H4 (cell line): ENCODE measurements around the gene COMMD10. TPM values are rescaled to one million over a fixed set of nuclear protein-coding genes. Genes with fewer than 3 reads are reported as not detected.
A peak's percentile ranks its signal among the peaks of the same experiment; 100 is the strongest.
"Not testable (repeated sequence)": the region's sequence is repeated elsewhere in the genome, so short reads cannot be mapped to it uniquely, and the experiment has no call there.

Experiments used
- DNase-seq: peaks from one replicate; pipeline ENCODE4 v3.0.0-alpha.2; 2015; ENCODE audit warnings: low spot score
- total RNA-seq: library from RNA; depleted of rRNA; stranded (reverse); fragments of >200 nt; shearing (Covaris generic); gene quantifications from 2 replicates; pipeline ENCODE4 v1.2.3, GENCODE V29; 2014; rRNA removed

Gene COMMD10
- total RNA-seq = 124 and 137 TPM in 2 replicates

DNA sequence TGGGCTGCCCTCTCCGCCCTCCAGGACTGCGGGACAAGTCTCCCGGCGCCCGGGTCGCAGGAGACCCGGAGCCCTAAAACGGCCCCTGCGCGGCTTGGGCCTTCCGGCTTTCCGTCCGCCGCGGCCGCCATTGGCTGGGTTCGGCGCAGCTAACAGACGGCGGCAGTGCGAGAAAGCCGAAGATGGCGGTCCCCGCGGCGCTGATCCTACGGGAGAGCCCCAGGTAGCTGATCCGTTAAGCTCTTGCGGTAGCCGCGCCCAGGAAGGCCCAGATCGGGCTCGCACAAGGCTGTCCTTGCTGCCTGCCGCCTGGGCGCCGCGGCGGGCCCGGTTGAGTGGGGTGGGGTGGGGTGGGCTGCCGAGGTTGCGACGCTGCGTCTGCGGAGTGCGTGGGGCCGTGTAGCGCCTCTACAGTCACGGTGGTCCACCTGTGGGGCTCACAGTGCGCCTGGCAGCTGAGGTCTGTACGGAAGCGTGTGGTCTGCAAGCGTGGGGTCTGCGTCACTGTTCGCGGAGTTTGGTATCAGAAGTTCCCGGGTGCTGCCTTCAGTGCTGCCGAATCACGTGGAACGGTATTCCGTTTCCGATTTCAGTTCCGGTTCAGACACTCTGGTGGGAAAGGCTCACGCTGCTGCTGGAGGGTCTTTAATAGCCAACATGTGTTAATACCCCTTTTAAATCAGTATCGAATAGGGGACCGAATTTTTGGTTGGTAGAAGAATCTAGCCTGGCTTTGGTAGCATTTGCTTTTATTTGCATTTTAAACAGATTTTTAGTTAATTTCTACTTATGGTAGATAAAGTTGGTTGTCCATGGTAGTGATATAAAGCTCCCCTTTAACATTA lies at the start of gene COMMD10:
Gene COMMD10, plus strand, starts transcription at position 155 of the 845 bp plus-strand sequence.
- peak; percentile 91 for DNase-seq

DNA sequence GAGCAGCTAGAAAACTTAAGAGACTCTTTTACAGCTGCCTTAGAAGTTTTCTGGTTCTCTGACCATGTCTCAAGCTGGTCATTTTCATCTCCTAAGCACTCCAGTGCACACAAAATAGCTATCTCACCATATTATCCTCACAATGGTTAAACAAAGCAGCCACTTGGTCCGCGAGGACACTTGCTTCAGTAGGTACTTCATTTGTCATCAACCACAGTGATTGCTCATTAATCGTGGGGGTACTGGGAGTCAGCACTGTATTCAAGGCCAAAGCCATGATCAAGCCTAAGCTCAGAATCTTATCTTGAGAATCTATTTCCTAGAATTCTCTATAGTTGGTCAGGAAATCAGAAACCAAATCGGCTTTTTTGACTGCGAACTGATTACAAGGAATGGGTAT lies 49.7 kb upstream of the COMMD10 start:
- no peak for DNase-seq

DNA sequence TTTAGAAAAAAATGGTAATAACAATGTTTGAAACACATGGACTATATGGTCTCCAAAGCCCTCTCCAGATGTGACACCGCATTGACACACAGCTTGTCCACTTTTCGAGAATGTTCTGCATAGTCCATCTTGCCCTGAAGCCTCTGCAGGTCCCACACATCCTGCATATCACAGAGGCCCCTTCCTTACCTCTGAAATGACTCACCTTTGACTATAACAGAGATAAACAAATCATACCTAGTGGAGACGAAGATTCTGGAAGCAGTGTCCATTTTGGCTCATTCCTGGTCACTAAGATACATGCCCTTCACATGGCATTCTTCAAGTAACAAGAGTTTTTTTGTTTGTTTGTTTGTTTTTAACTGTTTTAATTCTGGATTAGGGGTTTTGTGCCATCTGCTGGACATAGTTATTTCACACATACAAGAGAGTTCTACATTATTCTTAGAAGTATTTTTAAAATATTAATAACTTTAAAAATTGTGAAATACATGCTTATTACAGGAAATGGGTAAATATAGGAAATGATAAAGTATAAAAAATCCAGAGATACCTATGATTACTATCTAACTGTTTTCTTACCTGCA lies 47.5 kb upstream of the COMMD10 start:
- no peak for DNase-seq

DNA sequence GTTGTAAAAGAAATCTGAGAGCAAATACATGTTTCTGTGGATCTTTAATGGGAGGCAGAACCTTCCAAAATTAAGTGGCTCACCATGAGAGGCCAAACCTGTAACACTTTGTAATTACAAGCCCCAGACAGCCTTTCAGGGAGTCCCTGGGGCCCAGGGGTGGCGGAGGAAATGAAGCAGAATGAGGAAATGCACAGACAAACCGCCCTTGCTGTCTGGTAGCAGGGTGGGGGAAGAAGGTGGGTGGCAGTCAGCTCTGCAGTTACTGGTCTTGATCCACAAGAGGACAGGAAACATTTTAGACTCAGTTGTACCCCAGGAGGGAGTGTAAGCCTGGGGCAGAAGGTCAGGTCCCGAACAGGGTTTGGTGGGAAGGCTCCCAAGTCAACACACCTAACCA lies 46.0 kb upstream of the COMMD10 start:
- DNase-seq = no peak

DNA sequence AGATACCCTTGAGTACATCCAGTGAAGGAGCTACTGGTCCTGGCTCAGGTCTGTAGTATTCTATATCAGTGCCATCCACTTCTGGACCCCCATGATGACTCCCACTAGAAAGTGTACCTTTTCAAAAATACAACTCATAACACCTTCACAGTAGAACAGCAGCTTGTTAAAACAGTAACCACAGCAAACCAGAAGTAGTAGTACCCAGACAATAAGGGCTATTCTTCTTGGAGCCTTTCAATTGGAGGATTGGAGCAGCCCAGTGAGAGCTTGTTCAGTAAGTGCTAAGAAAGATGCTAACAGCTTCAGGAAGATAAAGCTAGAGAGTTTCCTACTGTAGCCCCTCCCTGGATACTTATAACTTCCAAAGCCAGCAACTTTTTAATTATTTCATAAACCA lies 42.5 kb upstream of the COMMD10 start:
- no peak for DNase-seq

DNA sequence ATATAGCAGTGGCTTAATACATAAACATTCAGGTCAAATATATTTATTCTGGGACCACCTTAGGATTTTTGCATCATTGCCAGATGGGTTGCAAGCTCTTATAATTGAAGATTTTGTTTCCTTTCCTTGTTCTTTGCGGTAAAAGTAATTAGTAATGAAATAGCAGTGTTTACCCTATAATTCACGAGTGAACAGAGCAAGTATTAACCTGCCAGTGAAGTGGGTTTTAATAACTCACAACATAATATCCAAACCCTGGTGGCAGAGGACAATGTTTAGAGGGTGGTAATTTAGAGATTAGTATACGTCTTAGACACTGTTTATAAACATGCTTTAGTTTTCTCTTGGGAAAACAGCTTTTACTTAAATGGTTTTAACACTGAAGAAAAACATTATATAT lies 40.8 kb upstream of the COMMD10 start:
- no peak for DNase-seq

DNA sequence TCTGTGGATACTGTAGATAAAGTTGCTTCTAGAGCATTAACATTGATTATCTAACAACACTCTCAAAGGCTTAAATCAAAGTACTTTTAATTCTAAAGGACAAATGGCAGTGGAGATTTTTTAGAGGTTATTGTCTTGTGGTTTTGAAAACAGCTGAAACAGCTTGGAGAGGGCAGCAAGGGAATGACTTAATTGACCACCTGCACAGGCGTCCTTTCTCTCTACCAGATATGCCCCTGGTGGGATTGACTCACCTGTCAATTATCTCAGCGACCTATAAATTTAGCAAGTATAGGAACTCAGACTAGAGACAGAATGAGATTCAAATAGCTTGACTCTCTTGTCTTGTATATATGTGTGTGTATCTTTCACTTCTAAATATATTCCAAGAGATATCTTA lies 39.0 kb upstream of the COMMD10 start:
- no peak for DNase-seq

DNA sequence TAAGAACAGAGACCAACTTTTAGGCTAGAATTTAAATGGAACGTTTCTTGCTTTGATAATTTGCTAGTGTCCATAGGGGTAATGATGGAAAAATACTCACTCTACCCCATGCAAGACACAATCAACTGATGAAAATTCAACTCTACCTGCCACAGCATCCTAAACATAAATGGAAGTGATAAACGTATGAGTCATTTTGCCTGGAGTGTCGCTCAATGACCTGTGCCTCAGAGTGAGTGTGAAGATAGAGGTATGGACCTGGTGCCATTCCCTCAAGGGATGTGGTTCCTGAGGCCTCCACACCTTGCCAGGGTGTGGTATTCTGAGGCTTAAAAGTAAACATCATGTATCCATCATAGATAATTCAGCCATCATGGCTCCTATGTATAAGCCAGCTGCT lies 38.6 kb upstream of the COMMD10 start:
- DNase-seq = no peak

DNA sequence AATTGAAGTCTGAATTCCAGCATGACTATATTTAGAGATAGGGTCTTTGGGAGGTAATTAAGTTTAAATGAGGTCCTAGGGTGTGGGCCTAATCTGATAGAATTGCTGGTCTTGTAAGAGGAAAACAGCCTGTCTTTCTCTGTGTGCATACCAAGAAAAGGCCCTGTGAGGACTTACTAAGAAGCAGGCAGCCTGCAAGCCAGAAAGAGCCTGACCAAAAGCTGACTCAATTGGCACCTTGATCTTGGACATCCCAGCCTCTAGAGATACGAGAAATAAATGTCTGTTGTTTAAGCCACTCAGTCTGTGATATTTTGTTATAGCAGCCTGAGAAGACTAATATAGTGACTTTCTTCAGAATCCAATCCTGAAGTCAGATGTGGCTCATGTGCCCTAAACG lies 38.0 kb upstream of the COMMD10 start:
- DNase-seq = no peak

DNA sequence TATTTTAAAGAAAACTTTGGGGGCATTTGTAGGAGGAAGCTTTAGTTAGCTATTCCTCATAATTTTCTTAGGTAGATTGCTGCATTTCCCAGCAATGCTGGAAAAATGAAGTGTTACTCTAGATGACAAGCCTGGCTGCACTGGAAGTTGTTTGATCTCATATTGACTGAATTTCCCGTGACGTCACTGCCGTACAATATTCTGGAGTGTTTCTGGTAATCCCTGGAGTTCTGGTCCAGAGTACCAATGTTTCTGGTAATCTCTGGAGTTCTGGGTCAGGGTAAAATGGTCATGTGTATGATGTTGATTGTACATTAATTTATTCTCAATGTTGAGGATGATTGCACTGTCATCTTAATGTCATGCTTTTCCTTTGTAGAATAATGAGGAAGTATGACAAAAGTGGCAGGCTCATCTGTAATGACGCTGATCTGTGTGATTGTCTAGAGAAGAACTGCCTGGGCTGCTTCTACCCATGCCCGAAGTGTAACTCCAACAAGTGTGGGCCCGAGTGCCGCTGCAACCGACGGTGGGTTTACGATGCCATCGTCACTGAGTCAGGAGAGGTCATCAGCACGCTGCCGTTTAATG lies 26.4 kb upstream of the COMMD10 start:
- no peak for DNase-seq

DNA sequence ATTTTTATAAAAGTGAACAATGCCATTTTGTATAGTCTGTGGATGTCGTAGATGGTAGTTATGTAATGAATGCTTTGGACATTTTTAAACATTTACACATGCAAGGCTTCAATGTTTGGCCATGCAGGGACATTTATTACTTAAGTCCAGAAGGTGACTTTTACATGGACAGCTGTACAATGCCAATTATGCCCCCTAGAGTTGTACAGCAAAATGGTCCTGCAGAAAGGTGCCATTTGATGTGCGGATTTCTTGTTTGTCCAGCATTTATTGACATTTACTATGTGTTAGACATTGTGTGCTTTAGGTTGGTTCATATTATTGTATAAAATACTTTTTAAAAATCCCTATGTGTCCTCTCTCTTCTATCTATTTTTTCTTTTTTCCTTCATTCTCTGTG lies 22.5 kb upstream of the COMMD10 start:
- no peak for DNase-seq

DNA sequence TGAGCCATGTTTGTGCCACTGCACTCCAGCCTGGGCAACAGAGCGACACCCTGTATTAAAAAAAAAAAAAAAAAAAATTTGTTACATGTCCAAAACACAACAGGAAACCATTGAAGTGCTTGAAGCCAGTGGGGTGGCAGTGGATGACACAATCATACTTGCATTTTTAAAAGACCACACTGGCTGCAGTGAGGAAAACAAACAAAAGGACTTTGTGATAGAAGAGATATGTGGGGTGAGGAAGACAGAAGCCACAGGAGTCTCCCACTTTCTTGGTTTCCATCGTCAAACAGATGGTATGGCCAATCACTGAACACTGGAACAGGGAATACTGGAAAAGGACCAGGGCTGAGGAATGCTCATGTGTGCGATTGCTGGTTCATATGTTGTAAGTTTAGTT lies 20.9 kb upstream of the COMMD10 start:
- peak; percentile 66 for DNase-seq

DNA sequence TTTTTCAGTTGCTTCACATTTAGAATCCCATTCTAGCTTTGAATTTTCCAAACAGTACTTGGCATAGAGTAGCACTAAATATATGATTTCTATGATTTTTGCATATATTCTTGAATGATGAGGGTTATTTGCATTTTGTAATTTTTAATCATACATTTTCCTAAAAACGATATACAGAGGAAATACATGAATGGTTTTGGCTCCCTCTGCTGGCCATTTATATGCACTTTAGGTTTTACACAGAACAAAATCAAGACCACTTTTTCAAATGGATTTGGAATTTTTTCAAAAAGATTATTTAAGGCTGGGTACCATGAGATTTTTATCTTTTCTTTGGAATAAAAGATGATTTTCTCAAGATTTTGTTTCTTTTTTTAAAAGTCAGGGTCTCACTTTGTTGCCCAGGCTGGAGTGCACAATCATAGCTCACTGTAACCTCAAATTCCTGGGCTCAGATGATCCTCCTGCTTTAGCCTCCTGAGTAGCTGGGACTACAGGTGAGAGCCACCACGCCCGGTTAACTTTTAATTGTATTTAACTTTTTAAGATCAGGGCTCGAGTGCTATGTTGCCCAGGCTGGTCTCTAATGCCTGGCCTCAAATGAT lies 16.7 kb upstream of the COMMD10 start:
- DNase-seq = peak; percentile 40

DNA sequence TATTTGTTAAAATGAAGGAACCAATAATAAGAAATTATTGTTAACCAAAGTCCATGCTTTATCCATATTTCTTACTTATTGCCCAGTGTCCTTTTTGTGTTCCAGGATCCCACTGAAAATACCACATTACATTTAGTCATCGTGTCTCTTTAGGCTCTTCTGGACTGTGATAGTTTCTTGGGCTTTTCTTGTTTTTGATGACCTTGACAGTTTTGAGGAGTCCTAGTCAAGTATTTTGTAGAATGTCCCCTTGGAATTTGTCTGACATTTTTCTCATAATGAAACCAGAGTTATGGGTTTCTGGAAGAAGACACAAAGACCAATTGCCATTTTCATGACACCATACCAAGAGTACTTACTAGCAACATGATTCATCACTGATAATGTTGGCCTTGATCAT lies 13.6 kb upstream of the COMMD10 start:
- no peak for DNase-seq

DNA sequence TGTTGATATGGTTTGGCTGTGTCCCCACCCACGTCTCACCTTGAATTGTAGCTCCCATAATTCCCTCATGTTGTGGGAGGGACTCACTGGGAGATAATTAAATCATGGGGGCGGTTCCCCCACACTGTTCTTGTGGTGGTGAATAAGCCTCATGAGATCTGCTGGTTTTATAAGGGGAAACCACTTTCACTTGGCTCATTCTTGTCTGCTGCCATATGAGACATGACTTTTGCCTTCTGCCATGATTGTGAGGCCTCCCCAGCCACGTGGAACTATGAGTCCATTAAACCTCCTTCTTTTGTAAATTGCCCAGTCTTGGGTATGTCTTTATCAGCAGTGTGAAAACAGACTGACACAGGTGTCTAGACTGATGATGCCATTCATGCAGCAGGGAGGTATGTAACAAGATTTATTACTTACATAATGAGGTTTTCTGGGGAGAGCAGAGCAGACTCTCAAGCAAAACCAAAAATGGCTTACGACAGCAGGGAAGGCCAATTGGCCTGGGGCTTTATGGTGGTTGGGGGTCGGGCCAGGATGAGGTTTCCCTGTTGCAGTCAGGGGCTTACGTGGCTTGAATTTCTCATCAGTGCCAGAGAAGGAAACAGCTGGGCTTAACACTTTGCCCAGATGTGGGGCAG lies 9.5 kb upstream of the COMMD10 start:
- no peak for DNase-seq

DNA sequence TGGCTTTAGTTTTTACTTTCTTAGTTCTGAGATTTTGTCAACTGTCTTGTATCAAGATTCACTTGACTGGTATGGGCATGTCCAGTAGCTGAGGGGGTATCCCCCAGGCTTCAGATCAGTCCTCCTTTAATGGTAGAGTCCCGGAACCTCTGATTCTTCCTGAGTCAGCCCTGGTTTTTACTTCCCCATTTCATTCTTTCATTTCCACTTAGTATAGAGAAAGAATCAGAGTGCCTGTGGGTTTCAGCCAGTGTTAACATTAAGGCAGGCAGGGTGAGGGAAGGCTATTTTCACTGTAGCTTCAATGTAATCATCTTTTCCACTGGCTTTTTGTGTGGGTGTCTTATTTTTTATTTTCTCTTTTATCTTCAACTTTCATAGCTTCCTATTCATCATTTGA lies 8.3 kb upstream of the COMMD10 start:
- DNase-seq = no peak

DNA sequence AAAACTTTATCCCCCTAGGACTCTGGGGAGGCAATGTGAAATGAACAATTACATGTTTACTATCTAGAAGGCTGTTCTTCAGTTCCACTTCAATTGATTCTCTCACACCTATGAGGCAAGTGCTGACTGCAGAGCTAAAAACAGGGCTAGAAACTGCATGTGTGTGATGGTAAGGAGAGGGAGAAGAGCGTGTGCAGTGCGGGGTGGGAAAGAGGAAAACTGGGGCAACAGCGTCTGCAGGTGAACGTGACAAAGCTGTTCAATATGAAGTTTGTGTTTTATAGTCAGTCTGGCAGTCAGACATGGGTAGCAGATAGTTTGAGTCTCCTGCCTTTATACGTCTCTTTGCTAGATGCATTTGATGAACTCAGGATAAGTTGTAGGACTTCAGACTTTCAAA lies 6.6 kb upstream of the COMMD10 start:
- DNase-seq = no peak

DNA sequence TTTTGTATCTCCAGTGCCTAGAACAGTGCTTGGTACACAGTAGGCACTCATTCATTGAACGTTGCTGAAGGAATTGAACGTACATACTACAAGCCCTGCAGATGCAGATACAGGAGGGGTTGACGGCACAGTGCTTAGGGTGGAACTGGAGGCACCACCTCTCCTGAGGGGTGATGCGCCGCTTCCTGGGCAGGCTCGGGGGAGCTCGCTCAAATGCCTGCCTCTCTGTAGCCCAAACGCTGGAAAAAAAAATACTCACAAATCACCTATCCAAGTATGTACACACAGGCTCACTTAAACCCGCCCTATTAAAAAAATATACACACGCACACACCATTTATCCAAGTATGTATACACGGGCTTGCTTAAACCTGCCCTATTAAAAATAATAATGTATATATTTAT lies 536 bp upstream of the COMMD10 start:
- DNase-seq = no peak

DNA sequence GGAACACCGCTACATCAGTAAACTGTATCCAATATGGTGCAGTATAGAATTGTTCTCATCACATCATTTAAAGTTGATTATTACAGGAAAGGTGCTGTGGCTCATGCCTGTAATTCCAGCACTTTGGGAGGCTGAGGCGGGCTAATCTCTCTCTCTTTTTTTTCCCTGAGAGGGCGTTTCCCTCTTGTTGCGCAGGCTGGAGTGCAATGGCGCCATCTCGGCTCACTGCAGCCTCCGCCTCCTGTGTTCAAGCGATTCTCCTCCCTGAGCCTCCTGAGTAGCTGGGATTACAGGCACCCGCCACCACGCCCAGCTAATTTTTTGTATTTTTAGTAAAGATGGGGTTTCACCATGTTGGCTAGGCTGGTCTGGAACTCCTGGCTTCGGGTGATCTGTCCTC lies 1.5 kb downstream of the COMMD10 start:
- DNase-seq = not testable (repeated sequence)

DNA sequence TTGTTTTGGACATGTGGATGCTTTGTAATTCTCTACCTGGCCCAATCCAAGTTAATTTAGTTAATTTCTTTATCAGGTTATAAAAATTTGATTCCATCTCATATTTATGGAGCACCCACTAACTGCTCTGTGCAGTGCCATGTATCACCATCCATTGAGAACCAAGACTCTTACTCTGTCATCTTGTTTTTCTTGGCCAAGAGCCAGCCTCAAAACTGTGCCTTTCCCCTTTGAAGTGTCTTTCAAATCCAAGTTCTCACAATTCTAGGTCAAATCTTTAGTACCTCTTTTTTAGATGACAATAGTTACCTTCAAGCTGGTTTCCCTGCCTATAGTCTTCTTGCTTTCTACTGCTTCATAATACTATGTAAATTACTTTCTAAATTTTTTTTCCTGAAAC lies 3.2 kb downstream of the COMMD10 start:
- DNase-seq = no peak

DNA sequence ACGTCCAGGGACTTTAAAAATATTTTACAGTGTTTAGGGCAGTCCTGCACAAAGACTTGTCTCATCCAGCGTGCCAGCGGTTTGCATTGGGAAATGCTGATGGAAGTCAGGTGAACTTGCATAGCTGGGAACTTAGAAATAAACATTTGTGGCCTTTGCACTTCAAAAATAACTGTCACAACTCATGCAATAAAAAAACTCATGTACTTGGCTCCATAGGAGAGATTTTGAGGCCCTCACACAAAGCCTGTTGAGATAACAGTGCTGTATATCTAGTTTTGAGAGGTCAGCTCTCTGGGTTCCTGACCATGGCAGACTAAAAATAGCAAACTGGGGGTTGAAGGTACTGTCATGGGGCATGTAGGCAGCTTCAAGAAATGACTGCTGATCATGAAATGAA lies 5.5 kb downstream of the COMMD10 start:
- DNase-seq = no peak

DNA sequence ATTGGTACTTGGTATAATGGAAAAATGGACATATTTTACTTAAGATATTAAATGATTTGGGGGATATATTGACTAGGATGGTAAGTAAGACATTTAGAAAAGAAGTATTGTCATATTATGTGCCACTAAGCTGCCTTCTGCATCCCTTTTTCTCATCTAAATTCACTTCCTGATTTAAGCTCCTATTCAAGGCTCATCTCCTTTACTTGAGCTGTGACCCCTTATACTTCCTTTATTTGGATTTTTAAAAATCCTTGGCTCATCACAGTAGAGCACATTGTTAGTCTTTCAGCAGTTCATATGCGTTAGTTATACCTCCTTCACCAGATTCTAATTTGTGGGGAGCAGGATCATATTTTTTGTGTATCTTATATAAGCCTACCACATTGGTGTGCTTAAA lies 6.6 kb downstream of the COMMD10 start:
- no peak for DNase-seq
